ENCODE results near the gene RAD18. TPM values are rescaled to one million over a fixed set of nuclear protein-coding genes. Genes with fewer than 3 reads are reported as not detected.

The RAD18 gene
- total and polyA plus RNA-seq, 2 donors (not counting 1 experiment from before 2014, with no cell fraction given), result 4.8 to 21.3 TPM

DNA sequence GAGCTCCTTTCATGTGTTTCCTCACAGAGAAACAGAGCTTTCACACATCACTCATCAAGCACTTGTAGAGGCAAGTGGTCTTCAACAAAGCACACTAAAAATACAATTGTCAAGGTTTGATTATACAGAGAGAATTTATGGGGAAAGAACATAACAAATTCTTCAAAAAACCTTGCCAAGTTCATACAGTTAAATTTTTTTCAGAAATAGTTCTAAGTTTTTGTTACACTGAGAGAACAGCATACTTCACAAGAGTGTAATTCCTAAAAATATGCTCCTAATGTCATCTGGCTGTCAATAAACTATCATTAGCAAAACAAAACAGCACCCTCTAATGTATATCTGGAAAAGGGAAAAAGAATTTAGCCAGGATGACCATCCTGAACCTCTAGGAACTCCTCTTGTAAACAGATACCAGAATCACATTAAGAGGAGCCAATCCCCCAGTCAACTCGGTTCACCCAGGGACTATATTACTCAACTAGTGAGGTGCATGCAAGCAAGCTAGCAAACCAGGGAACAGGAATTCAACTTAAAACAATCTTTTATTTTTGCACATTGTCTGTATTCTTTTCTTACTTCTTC lies 63.3 kb downstream of the RAD18 start:
- no peak overlapping the region for H3K4me2 ChIP-seq (replicated peaks; ENCODE audit: low read depth, low read length, poor library complexity, severe bottlenecking)
- Mint-ChIP-seq H3K9me3 (ENCODE audit: insufficient read depth) (no peaks in the 10 kb centered on the region), H3K4me1 (no peaks in the 10 kb centered on the region), H3K4me3 (no peak overlapping the region), H3K27ac (no peak overlapping the region), H3K27me3 (no peaks in the 10 kb centered on the region)
- H3K79me2 ChIP-seq (ENCODE audit: control insufficient read depth, insufficient read depth, low read length), result no peaks in the 10 kb centered on the region
- POLR2A ChIA-PET, result no interaction called here
- H3K9me3 ChIP-seq (ENCODE audit: control extremely low read depth in 1 of 3, control insufficient read depth in 2 of 3, insufficient read depth in 1 of 3, low read length in 2 of 3), result no peaks in the 10 kb centered on the region
- no peaks in the 10 kb centered on the region for H4K20me1 ChIP-seq (ENCODE audit: control insufficient read depth, insufficient read depth, low read length, poor library complexity, severe bottlenecking)
- ATAC-seq (ENCODE audit: low read depth) (no peak), DNase-seq (no peak)
- TF ChIP-seq EZH2 (IDR thresholded peaks at IDR 0.05; ENCODE audit: borderline replicate concordance, insufficient read depth, low read depth, low read length, poor library complexity, severe bottlenecking), result no peak
- TF ChIP-seq, protein P1, sequence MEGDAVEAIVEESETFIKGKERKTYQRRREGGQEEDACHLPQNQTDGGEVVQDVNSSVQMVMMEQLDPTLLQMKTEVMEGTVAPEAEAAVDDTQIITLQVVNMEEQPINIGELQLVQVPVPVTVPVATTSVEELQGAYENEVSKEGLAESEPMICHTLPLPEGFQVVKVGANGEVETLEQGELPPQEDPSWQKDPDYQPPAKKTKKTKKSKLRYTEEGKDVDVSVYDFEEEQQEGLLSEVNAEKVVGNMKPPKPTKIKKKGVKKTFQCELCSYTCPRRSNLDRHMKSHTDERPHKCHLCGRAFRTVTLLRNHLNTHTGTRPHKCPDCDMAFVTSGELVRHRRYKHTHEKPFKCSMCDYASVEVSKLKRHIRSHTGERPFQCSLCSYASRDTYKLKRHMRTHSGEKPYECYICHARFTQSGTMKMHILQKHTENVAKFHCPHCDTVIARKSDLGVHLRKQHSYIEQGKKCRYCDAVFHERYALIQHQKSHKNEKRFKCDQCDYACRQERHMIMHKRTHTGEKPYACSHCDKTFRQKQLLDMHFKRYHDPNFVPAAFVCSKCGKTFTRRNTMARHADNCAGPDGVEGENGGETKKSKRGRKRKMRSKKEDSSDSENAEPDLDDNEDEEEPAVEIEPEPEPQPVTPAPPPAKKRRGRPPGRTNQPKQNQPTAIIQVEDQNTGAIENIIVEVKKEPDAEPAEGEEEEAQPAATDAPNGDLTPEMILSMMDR (IDR thresholded peaks at IDR 0.05), result no peak
- no peak overlapping the region for H2AFZ ChIP-seq (ENCODE audit: insufficient read depth, low read depth, low read length, poor library complexity, severe bottlenecking)
- WGBS (ENCODE audit: insufficient coverage), result 77% methylated on average over 1 of the region's 1 CpG
- intact Hi-C loops (cut with micrococcal nuclease), result no loop called here
- peaks cover 4 to 20% of the 10 kb centered on the region in 2 experiments for H3K36me3 ChIP-seq (replicated peaks in 1 of 2; ENCODE audit: control extremely low read depth in 1 of 2, control insufficient read depth in 1 of 2, extremely low read depth in 1 of 2, insufficient read depth in 2 of 2, low read length in 1 of 2)
- no peak overlapping the region for H3K9ac ChIP-seq (ENCODE audit: low read length)
- no peak overlapping the region for H3K4me3 ChIP-seq (ENCODE audit: control extremely low read depth in 1 of 5, extremely low read depth in 1 of 5, insufficient read depth in 1 of 5, low read depth in 2 of 5, low read length in 4 of 5)
- no peaks in the 10 kb centered on the region for H3K4me1 ChIP-seq (ENCODE audit: control insufficient read depth in 2 of 2, insufficient read depth in 2 of 2, low read length in 2 of 2)
- H3K27me3 ChIP-seq (replicated peaks in 1 of 4; ENCODE audit: control extremely low read depth in 1 of 4, control insufficient read depth in 3 of 4, insufficient read depth in 4 of 4, low read length in 3 of 4), result no peaks in the 10 kb centered on the region
- H3K27ac ChIP-seq (ENCODE audit: low read length in 2 of 2), result no peak overlapping the region
- CTCF ChIA-PET, result no interaction called here

DNA sequence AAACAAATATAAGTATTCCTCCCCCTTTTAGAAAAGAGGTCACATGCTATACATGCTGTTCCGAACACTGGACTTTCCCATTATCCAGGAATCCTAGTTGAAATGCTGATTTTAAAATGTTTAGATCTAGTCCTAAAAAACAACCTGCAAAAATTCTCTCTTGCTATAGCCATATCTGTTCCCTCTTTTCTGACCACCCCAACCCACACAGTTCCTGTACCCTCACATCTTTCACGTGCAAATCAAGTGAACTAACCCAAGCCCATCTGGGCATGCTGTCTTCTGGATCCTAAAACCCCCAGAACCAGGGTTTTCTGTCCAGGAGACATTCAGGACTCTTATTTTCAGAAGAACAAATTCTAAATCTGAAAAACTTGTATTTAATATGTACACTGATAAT lies 67.4 kb downstream of the RAD18 start:
- Histone ChIP-seq H3K79me2 (ENCODE audit: control insufficient read depth, insufficient read depth, low read length) (no peaks in the 10 kb centered on the region), H3K9me3 (ENCODE audit: control extremely low read depth in 1 of 3, control insufficient read depth in 2 of 3, insufficient read depth in 1 of 3, low read length in 2 of 3) (no peaks in the 10 kb centered on the region), H3K4me2 (replicated peaks; ENCODE audit: low read depth, low read length, poor library complexity, severe bottlenecking) (no peak overlapping the region), H3K9ac (ENCODE audit: low read length) (no peak overlapping the region), H4K20me1 (ENCODE audit: control insufficient read depth, insufficient read depth, low read length, poor library complexity, severe bottlenecking) (no peaks in the 10 kb centered on the region), H2AFZ (ENCODE audit: insufficient read depth, low read depth, low read length, poor library complexity, severe bottlenecking) (no peak overlapping the region), H3K27ac (ENCODE audit: low read length in 2 of 2) (no peak overlapping the region), H3K4me1 (ENCODE audit: control insufficient read depth in 2 of 2, insufficient read depth in 2 of 2, low read length in 2 of 2) (no peaks in the 10 kb centered on the region), H3K4me3 (ENCODE audit: control extremely low read depth in 1 of 5, extremely low read depth in 1 of 5, insufficient read depth in 1 of 5, low read depth in 2 of 5, low read length in 4 of 5) (no peak overlapping the region), H3K36me3 (replicated peaks in 1 of 2; ENCODE audit: control extremely low read depth in 1 of 2, control insufficient read depth in 1 of 2, extremely low read depth in 1 of 2, insufficient read depth in 2 of 2, low read length in 1 of 2) (peaks cover 4 to 20% of the 10 kb centered on the region in 2 experiments), H3K27me3 (replicated peaks in 1 of 4; ENCODE audit: control extremely low read depth in 1 of 4, control insufficient read depth in 3 of 4, insufficient read depth in 4 of 4, low read length in 3 of 4) (no peaks in the 10 kb centered on the region)
- 62% methylated on average over 1 of the region's 2 CpGs for WGBS (ENCODE audit: insufficient coverage)
- intact Hi-C loops (cut with micrococcal nuclease), result no loop called here
- TF ChIP-seq EZH2 (IDR thresholded peaks at IDR 0.05; ENCODE audit: borderline replicate concordance, insufficient read depth, low read depth, low read length, poor library complexity, severe bottlenecking), result no peak
- TF ChIP-seq, protein P1 (IDR thresholded peaks at IDR 0.05), result no peak
- H3K4me1 Mint-ChIP-seq, result no peaks in the 10 kb centered on the region
- DNase-seq (no peak), ATAC-seq (ENCODE audit: low read depth) (no peak)
- H3K9me3 Mint-ChIP-seq (ENCODE audit: insufficient read depth), result no peaks in the 10 kb centered on the region
- POLR2A ChIA-PET, result no interaction called here
- CTCF ChIA-PET, result no interaction called here
- no peak overlapping the region for H3K27ac Mint-ChIP-seq
- no peak overlapping the region for H3K4me3 Mint-ChIP-seq
- no peaks in the 10 kb centered on the region for H3K27me3 Mint-ChIP-seq
